GM19463 (cell line): ENCODE measurements around the gene AANAT.
"Not testable (repeated sequence)": the region's sequence is repeated elsewhere in the genome, so short reads cannot be mapped to it uniquely, and the experiment has no call there.

Experiments
- ATAC-seq: cut with Tn5 transposase; IDR thresholded peaks from one replicate; pipeline ENCODE4 v1.9.1; 2021; ENCODE audit warnings: mild to moderate bottlenecking, moderate library complexity; ENCODE audit not compliant: unreplicated experiment

Gene AANAT

DNA sequence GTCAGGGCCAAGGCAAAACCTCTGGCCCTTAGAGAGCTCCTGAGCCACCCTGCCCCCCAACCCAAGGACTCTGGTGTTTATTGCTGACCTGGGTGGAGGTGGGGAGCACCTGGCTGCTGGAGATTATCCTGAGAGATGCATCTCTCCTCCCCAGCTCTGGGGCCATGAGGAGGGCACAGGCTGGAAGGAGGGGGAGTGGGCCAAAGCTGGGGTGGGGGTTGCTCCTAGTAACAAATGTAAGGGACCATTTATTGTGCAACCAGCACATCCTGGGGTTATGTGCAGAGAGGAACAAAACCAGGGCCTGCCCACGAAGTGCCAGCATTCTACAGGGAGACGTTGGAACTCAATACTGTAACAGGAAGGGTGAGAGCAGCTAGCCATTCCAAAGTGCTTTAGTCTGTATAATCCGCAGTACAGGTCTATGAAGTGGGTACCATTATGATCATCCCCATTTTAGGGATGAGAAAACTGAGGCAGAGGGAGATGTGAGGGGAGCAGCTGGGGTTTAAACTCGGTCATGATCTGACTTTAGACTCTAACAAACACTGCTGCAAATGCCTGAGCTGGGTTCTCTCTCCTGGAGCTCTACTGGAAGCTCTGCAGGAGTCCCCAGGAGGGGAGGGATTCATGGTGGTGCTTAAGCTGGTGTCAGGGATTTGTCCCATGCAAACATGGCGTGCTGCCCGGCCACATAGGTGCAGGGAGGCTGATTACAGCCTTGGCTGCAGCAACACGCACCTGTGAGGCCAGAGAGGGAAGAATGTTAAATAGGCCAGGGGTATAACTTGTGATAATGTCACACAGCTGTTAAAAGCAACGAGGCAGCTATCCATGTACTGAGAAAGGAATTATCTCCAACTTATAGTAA lies 35.2 kb downstream of the AANAT start:
- no peak for ATAC-seq

DNA sequence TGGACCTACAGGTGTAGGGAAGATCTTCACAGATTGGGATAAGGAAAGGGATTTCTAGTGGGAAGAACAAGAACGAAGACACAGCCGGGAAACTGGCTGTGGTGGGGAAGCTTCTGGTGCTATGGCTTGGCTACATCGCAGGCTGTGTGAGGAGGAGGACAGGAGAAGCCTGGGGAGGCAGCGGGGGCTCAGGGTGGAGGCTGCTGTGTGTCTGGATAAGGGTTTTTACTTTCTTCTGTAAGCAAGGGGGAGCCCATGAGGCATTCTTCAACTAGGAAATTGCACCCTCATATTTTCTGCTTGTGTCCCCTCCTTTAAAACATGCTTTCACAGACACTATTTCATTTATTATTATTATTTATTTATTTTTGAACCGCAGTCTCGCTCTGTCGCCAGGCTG lies 36.7 kb downstream of the AANAT start:
- ATAC-seq = no peak

DNA sequence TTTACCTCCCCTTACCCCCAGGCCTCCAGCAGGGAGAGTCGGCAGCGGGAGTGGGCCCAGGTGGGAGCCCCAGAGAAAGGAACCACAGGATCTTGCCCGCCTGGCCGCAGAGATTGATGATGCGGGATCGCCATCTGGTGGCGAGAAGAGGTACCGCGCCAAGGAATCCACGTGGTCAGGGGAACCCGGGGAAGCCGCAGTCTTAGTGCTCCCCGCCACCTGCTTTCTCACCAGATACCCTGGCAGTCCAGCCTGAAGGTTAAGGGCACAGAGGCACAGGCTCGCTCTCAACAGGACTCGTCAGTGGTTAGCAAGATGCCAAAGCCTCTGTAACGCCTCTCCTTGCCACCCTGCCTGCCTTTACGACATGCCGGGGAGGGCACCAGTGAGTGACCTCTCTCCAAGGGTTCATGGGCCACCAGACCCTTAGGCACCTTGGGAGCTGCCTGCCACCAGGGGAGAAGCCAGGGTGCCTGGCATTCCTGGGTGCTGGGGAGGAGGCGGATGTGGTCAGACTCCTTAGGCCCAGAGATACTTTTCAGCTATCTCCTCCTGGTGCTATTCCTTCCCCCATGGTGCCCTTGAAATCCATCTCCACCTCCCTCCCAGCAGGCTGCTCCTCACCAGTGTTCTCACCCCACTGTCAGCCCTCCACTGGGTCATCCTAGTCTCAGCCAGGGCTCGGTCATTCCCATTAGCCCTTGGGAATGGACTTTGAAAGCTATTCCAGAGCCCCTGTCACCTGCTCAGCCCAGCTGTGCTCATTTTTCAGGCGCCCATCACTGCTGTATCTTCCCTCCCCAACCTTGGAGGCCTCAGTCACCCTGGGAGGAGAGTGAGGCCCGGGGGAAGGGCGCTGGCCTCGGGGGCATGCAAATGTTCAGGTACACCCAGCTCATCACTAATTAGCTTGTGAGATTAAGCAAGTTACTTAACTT lies 39.3 kb downstream of the AANAT start:
- ATAC-seq = no peak

DNA sequence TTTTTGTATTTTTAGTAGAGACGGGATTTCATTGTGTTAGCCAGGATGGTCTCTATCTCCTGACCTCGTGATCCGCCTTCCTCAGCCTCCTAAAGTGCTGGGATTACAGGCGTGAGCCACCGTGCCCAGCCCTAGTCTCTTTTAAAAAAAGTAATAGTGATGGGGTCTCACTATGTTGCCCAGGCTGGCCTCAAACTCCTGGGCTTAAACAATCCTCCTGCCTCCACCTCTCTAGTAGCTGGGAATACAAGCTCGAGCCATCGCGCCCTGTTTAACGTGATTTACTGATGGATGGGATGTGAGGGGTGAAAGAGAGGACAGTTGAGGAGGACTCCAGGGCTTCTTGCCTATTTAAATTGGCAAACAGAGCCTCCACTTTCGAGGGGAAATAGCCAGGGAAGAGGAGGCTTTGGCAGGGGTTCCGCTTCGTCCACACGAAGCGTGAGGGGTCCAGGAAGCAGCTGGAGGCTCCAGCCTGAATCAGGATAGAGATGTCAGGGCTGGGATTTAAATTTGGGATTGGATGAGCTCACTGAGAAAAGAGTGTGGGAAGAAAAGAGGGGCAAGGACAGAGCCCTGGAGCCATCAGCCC lies 41.2 kb downstream of the AANAT start:
- not testable (repeated sequence) for ATAC-seq

DNA sequence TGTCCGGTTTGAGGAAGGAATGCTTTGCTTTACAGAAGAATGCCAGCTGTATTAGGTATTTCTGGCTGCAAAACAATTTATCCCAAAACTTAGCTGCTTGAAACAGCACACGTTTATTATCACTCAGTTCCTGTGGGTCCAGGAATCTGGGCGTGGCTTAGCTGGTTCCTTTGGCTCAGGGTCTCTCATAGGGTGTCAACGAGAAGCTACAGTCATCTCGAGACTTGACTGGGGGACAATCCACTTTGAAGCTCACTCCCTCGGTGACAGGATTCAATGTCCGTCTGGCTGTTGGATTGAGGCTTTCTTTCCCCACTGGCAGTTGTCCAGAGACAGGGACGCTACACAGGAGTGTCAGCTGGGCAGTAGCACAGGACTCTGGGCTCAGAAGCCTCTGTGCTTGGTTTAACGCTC lies 43.4 kb downstream of the AANAT start:
- ATAC-seq = no peak

DNA sequence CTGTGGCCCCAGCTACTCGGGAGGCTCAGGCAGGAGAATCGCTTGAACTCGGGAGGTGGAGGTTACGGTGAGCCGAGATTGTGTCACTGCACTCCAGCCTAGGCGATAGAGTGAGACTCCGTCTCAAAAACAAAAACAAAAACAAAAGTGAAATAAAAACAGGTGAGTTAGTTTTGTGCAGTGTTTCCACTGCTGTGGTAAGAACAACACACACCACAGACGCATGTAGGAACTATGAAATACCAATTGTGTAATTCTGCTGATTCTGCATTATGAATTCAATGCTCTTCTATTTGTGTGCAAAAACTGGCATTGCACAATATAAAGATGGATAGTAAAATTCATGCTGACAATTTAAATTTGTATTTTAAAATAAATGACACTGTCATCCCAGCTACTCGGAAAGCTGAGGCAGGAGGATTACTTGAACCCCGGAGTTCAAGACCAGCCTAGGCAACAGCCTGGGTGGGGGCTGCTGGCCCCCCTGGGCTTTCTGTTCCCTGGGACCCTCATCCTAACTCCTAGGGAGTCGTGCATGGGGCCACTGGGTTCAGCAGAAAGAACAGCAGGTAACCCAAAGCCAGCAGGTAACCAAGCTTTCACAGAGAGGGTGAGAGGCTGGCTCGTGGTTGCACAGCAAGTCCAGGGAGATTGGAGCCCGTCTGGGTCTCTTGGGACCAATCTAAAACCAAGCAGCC lies 44.4 kb downstream of the AANAT start:
- ATAC-seq = no peak

DNA sequence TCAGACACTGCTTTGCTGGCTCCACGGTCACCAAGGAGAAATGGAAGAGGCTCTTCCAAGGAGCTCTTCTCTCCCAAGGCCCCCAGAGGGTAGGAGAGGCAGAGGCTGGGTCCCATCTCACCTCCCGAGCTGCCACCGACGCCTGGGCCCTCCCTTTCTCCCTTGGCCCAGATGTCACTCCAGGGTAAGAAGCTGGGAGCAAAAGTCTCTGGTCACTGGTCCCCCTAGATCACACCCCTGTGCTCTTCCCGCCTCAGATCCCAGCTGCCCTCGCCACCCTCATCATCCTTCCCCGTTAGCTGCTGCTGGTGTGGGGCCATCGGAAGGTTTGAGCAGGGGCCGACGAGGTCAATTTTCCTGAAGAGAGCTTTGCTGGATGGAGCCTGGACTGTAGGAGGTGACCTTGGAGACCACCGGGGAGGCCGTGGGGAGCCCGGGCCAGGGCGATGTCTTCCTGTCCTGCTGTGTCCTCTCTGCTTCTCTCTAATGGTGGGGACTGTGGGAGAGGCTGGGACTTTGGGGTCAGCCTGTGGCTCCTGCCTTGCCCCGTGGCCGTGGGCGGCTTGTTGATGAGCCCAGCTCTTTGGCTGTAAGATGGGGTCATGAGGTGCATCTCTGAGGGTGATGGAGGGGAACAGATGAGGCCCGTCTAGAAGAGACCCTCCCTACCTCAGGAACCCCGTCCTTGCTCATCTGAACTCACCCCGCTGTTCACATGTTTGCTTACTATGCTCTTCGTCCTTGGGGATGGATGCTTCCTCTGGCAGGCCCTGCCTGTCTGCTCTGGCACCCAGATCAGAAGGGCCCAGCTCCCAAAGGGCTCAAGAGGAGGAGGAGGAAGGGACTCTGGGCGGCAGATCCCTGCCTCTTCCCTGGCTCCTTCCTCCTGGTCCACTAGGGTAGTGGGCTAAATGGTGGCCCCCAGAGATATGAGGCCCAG lies 45.2 kb downstream of the AANAT start:
- ATAC-seq = no peak

DNA sequence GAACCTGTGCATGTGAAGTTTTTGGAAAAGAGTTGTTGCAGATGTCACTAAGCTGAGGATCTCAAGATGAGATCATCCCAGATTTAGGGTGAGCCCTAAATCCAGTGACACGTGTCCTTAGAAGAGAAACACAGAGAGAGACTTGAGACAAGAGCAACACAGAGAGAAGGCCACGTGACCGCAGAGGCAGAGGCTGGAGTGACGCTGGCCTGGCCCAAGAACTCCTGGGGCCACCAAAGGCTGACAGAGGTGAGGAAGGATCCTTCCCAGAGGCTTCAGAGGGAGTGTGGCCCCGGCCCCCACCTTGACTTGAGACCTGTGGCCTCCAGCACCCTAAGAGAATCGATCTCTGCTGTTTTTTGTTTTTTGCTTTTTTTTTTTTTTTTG lies 45.9 kb downstream of the AANAT start:
- ATAC-seq = no peak

DNA sequence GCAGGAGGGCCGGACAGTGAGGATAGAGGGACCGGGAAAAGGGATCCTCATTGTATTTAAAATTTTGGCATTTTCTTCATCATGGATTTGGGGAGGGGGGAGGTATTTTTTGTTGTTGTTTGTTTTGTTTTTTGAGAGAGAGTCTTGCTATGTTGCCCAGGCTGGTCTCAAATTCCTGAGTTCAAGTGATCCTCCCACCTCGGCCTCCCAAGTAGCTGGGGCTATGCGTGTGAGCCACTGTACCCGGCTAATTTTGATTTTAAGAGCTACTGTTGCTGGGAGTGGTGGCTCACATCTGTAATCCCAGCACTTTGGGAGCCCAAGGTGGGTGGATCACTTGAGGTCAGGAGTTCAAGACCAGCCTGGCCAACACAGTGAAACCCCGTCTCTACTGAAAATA lies 47.0 kb downstream of the AANAT start:
- not testable (repeated sequence) for ATAC-seq

DNA sequence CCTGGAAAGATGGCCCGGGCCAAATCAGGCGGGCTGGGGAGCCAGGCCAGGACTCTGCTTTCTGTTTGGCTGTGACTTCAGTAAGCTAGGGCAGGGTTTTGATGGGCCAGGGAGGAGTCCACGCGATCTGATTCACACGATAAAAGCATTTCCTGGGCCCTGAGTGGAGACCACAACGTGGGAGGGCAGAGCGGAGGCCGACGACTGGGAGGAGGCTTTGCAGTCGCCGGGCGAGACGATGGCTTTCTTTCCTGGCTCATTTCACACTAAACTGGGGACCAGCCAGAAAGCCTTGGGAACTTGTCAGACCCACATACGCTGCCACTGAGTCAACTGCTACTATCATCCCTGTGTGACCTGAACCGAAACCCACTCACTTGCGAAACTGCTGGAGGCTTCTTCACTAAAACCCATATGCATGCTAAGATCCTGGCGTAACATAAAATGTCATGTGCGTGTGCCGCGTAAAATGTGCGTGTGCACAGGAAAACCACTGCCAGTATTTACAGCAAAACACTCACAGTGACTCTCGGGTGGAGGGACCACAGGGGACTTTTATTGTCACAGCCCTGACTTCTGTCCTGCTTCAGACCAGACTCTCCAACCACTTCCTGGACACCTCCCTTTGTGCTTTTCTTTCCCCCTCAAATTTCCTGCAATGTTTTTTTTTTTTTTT lies 48.0 kb downstream of the AANAT start:
- ATAC-seq = peak; percentile 53

DNA sequence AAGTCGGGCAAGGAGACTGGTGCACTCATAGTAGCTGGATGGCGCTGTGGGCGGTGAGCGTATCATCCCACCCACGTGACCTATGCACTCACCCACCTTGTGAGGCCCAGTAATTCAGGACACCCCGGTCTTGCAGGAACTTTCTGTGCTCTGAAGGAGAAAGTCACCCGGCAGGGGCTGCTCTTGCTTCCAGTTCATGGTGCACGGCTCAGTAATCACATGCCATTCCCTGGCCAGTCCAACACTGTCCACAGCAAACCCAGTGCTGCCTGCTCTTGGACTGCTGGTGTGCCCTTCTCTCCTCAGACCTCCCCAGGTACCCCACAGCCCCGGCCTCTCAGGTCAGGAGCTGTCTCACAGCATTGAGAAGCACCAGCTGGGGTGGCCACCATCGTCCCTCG lies 50.2 kb downstream of the AANAT start:
- no peak for ATAC-seq

DNA sequence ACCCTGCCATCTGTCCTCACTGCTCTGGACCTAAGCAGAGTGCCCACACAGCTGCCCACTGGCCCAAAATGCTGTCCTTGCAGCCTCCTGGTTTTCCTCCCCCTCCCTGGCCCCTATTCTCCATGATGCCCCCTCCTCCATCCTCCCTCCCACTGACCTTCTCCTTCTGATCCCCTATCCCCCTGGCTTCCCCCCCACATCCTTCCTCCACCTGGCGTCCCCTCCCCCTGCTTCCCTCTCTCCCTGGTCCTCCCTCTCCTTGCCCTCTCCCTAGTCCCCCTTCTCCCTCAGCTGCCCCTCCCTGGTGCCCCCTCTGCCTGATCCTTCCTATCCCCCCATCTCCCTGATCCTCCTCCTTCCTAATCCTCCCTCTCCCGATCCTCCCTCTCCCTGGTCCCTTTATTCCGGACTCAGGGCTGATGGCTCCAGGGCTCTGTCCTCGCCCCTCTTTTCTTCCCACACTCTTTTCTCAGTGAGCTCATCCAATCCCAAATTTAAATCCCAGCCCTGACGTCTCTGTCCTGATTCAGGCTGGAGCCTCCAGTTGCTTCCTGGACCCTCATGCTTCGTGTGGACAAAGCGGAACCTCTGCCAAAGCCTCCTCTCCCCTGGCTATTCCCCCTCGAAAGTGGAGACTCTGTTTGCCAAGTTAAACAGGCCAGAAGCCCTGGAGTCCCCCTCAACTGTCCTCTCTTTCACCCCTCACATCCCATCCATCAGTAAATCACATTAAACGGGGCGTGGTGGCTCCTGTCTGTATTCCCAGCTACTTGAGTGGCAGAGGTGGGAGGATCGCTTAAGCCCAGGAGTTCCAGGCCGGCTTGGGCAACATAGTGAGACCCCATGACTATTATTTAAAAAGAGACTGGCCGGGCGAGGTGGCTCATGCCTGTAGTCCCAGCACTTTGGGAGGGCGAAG lies 51.9 kb downstream of the AANAT start:
- ATAC-seq = no peak
